HG03064 (cell line): ENCODE data around the gene MFSD11.
"Not testable (repeated sequence)": the region's sequence is repeated elsewhere in the genome, so short reads cannot be mapped to it uniquely, and the experiment has no call there.

Experiments
- ATAC-seq: cut with Tn5 transposase; IDR thresholded peaks from one replicate; pipeline ENCODE4 v1.9.1; 2021; ENCODE audit warnings: low read depth; ENCODE audit not compliant: unreplicated experiment

MFSD11 gene

DNA sequence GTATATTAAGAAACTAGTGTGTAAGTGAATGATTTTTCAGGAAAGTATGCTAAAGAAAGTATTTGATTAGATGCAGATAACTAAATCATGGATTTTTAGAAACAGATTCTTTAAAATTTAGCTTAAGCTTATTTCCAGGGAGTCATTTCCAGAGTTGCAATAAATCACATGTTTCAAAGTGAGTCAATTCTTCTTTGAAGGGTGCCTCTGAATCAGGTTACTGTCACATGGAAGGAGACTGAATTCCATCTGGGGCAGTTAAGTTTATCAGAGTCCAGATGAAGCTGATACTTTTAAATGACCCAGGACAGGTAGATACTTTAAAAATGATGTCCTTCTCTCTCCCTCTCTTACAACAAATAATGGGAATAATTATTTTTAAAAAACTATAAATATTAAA lies 5.0 kb downstream of the MFSD11 start:
- no peak for ATAC-seq

DNA sequence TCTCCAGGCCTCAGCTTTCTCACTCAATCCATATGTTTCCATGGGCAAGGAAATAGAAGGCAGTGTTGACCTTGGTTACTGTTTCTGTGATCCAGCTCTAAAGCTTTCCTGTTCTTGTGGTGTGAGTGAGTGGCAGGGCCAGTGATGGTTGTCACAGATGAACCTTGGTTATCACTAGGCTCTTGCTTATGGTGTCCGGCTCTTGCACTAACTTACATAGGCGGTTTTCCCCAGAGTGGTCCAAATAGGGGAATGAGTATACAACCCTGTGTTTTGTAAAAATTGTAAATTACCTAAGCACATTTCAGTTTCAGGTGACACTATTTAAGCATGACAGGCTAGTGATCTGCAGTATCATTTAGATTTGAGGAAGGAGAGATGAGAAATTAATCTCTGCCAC lies 6.8 kb downstream of the MFSD11 start:
- no peak for ATAC-seq

DNA sequence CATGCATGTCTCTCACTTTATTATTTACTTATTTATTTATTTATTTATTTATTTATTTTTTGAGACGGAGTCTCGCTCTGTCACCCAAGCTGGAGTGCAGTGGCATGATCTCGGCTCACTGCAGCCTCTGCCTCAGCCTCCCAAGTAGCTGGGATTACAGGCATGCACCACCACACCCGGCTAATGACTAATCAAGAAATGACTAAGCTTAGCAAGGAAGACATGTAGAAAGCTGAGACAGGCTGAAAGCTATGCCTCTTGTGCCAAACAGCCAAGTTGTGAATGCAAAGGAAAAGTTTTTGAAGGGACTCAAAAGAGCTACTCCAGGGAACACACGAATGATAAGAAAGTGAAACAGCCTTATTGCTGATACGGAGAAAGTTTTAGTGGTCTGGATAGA lies 7.9 kb downstream of the MFSD11 start:
- not testable (repeated sequence) for ATAC-seq

DNA sequence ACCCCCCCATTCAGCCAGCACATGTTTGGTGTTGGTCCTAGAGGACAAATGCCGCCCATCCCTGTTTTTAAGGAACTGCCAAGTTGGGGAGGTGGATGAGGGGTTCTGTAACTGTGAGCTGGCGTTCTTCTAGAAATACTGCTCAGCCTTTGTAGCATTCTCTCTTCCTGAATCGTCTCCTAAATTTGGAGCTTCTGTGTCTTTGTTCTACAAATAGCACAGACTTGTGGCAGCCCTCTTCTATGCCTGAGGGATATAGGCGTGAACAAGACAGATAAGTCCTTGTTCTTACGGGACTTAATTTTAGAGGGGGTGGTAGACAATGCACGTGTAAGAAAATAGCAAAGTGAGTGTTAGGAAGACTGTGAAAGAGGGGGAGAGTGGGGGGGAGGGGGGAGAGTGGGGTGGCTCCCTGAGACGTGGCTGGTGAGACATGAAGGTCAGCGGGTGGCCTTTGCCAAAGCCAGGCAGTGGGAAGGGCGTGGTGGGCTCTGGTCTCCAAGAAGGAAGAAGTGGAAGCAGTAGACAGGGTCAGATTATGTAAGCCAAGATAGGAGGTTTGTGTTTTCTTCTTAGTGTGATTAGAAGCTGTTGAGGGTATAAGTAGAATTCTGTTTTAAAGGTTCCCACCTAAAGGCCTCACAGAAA lies 9.9 kb downstream of the MFSD11 start:
- ATAC-seq = no peak

DNA sequence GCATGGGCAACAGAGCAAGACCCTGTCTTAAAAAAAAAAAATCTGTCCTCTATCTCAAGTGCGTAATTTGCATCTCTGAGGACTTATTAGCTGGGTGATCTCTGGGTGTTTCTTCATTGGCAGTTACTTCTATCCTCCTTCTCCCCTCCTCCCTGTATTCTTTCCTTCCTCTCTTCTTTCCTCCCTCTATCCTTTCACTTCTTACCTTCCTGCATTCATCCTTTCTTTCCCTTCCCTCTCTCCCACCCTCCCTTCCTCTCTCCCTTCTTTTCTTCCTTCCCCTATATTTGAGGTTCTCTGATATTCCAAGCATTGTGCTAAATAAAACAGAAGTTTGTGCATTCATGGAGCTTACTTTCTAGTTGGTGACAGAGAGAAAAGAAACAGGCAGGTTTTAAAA lies 10.7 kb downstream of the MFSD11 start:
- ATAC-seq = no peak

DNA sequence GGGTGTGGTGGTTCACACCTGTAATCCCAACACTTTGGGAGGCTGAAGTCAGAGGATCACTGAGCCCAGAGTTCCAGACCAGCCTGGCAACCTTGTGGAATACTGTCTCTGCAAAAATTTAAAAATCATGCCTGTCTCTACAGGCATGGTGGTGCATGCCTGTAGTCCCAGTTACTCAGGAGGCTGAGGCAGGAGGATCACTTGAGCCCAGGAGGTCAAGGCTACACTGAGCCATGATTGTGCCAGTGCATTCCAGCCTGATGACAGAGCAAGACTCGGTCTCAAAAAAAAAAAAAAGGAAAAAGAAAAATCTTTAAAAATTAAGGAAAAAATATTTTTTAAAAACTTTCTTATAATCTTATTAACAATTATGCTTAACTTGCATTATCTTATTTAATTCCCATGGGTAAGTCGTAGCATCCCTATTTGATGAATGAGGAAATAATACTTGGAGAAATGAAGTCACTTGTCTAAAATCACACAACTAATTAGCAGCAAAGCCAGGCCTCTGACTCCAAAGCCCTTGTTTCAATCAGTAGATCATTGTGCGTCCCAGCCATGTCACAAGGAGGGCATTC lies 13.6 kb downstream of the MFSD11 start:
- ATAC-seq = no peak

DNA sequence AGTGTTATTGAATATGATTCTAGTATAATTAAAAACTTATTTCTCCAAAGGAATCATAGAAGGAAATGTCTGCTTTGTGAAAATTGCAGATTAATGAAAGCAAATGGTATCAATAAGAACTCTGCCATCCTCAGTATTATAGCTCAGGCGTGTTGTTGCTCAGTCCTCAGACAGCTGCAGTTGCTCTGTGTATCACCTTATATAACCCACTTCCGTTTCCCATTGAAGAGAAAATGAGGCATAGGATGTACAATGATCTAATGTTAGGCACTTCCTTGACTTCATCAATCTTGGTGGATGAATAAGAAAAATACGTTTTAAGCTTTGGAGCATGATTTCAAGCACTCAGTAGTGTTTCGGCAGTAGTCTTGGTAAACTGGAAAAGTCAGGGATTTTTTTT lies 14.1 kb downstream of the MFSD11 start:
- no peak for ATAC-seq

DNA sequence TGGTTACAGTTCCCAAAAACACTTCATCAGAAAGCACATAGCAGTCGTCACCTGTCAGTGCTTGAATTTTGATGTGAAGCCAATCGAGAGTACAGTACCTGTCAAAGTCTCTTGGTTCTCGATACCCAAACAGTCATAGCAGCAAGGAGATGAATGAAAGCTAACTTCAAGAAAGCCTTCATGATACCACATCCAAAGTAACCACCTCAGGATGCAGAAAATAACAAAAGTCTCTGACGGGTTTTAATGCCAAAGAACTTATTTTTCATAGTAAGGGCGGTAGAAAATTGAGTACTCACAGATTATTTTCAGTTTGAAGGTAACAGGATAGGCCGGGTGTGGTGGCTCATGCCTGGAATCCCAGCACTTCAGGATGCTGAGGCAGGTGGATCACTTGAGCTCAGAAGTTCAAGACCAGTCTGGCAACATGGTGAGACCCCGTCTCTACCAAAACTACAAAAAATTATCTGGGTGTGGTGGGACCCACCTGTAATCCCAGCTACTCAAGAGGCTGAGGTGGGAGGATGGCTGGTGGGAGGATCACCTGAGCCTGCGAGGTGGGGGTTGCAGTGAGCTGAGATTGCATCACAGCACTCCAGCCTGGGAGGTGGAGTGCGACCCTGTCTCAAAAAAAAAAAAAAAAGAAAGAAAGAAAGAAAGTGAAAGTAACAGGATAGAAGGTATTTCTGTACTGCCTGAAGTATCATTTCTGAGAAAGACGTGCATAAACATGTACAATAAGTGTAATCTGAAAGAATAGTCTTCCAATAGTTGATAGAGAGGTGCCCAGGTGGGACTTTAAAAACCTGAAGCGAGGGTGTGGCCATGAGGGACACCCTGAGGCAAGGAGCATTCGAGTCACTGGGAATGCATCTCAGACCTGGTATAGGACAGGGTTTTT lies 15.4 kb downstream of the MFSD11 start:
- ATAC-seq = no peak

DNA sequence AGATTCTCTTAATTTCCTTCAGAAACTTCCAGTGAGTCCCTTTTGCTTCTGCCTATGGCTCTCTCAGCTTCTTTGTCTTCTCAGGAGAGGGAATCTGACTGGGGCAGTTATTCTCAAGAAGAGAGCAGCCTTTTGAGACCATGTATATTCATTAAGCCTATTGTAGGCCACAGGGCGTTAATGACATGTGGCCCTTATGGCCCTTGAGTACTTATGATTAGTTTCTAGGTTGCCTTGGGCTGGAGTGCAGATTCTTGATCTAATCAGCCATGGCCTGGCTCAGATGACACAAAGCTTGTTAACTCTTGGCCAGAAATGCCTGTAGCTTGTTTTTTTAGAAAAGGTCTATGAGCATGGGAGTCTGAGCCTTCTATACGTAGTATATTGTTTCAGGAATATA lies 17.4 kb downstream of the MFSD11 start:
- no peak for ATAC-seq

DNA sequence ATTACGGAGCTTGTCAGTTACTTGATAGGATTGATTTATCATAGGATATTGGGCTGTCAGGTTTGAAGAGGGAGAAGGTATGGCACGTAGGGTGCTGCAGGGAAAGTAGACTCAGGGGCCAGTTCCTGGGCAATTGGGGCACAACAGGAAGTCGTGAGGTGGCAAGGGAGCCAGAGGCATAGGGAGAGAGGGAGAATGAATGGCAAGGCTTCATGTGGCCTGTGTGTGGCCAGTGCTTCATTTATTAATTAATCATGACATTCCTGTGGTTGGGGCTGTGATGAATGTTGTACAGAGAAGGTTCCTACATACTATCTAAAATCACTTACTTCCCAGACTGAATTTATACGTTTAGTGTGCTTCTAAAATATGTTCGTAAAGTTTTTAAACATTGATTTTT lies 19.3 kb downstream of the MFSD11 start:
- ATAC-seq = no peak

DNA sequence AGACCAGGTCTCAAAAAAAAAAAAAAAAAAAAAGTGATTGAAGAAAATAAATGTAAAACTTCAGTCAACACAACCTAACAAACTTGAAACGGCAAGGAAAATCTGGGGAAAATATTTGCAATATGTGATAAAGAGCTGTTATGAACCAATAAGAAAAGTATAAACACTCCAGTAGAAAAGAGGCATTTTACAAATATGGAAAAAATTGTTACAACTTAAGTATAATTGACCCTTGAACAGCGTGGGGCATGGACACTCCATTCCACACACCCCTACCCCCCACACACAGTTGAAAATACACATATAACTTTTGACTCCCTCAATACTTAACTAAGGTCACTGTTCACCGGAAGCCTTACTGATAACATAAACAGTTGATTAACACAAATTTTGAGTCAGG lies 20.7 kb downstream of the MFSD11 start:
- no peak for ATAC-seq

DNA sequence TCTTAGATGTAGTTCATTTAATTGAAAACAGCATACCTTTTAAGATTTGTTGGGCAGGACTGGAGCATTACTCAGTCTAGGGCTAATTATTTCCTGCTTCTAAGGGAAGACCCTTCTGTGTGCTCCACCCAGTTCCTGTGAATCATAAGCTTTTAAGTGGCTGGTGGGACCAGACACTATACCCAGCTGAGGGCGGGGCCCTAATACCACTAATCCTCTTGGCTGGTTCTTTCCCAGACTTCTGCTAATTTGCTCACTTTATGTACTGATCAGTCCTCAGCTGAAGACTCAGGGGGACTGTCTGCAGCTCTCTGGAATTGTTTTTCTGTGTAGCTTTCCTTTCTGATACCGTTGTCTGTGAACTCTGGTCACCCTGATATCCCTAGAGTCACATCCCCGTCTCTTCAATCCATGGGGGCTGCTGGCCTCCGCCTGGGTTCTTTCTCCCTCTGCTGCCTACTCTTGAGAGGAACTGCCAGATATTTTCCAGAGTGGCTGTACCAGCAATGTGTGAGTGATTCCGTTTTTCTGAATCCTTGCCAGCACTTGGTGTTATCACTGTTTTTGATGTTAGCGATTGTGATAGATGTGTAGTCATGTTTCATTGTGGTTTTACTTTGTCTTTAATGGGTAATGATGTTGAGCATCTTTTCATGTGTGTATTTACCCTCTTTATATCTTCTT lies 35.1 kb downstream of the MFSD11 start:
- ATAC-seq = no peak

DNA sequence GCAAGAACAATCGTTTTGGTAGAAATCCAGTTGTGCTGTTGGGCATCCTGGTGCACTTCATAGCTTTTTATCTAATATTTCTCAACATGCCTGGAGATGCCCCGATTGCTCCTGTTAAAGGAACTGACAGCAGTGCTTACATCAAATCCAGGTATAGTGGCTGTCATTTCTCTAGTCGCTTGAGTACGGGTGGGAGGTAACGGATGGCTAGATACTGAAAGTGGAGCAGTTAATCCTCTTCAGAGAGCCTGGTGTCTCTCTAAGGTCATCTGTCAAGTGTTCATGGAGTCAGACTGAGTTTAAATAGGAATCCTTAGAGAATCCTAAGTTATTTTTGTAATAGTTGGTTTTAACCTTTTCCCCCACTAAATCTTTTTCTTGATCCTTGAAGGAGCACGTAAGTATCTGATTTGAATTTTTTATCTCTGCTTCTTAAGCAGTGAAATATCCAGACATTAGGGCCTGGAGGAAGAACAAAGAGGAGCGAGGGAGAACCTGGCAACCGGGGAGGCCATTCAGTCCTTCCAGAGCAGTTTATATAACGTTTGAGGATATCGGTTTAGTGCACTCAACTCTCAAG lies 37.2 kb downstream of the MFSD11 start:
- ATAC-seq = no peak

DNA sequence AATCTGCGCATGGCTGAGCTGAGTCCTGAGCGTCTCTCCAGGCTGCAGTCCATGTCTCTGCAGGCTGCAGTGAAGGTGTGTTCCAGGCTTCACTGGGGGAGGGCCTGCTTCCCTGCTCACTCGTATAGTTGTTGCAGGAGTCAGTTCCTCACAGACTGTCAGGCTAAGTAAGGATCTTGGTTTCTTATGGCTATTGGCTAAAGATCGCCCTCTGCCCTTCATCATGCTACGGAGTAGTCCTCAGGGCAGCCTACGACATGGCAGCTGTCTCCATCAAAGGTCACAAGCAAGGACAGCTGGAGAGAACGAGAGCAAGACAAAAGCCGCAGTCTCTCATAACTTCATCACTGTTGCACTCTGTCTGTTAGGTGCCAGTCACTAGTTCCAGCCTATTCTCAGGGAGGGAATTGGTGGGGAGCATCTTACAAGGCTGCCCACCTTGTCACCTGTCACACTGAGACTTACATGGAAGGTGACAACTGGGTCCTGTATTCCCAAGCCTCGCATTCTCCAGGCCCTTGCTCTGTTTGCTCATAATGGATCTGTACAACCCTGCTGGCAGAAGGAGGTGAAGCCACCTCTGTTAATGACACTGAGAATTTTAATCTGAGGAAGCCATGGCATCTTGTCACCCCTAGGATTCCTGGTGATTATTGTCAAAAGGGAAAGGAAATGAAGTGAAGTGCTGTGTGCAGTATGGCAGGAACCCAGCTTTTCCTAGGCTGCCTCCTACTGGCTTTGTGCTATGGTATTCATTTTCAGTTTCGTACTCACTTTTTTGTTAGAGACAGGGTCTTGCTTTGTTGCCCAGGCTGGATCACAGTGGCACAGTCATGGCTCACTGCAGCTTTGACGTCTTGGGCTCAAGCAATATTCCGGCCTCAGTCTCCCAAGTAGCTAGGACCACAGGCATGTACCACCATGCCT lies 43.4 kb downstream of the MFSD11 start:
- ATAC-seq = no peak

DNA sequence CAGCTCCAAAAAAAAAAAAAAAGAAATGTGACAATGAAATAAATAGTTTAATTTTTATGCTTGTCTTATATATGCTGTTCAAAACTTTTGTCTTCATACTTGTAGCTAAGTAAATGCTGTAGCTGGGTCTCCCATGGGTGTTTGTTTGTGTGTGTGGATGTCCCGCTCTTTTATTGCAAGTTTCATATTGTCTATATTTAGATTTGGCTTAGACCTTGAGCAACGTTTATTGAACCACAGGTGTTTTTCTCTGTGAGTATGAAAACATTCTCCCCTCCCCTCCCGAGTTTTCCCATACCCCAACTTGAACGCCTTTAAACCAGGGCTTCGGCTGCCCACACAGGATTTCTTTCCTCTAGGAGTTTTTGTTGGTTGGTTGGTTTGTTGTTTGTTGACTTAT lies 45.2 kb downstream of the MFSD11 start:
- ATAC-seq = no peak

DNA sequence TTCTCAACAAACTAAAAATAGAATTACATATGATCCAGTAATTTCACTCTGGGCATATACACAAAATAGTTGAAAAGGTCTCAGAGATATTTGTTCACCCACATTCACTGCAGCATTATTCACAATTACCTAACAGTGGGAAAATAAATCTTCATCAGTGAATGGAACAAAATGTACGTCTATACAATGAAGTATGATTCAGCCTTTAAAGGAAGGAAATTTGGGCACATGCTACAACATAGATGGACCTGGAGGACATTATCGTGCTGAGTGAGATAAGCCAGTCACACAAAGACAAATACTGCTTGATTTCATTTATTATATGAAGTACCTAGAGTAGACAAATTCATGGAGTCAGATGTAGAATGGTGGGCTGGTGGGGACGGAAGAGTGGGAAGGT lies 47.0 kb downstream of the MFSD11 start:
- no peak for ATAC-seq

DNA sequence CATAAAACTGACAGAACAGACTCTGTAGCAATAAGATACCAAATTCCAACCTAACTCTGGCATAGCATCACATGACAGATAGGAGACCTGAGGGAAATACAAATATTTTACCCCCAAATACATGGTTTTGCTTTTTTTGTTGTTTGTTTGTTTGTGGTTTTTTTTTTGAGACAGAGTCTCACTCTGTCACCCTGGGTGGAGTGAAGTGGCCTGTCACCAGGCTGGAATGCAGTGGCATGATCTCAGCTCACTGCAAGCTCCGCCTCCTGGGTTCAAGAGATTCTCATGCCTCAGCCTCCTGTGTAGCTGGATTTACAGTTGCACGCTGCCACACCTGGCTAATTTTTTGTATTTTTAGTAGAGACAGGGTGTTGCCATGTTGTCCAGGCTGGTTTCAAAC lies 49.9 kb downstream of the MFSD11 start:
- not testable (repeated sequence) for ATAC-seq

DNA sequence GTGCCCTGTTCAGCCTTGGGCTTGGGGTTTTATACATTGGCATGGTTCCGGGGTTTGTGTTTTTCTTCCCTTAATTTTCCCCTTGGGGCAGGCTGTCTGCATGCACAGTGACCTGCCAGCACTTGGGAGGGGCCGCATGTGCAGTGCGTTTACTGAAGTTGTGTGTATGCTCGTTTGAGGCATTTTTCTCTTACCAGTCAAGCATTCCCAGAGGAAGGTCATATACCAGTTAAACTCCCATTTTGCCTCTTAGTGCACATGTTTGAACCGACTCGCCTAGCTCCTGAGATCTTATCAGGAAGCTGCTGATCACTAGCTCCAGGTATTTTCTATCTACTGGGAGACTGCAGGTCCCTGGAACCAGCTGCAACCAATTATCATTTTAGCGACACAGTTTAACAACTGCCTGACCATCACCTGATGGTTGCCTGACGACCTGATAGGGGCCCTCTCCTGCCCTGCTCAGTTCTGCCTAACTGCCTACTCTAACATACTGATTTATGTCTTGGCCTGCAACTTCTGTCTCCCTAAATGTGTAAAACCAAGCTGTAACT lies 51.4 kb downstream of the MFSD11 start:
- ATAC-seq = no peak
